Suprapubic skin (tissue), 4 donors: ENCODE data around the gene LZTS3. TPM values are rescaled to one million over a fixed set of nuclear protein-coding genes. Genes with fewer than 3 reads are reported as not detected.
"Not testable (repeated sequence)": the region's sequence is repeated elsewhere in the genome, so short reads cannot be mapped to it uniquely, and the experiment has no call there.

ENCODE experiments used
- DNase-seq, 2 donors: peaks; one replicate each; pipeline ENCODE4 v3.0.0-alpha.2; 2019; ENCODE audit warnings: low spot score in 2 of 2
- H3K27ac ChIP-seq: fragments of 200-600 bp; sonication (generic); one replicate; pipeline ENCODE4 v1.5.1; 2019
- H3K27me3 ChIP-seq: fragments of 200-600 bp; sonication (generic); one replicate; pipeline ENCODE4 v1.5.1; 2019
- H3K36me3 ChIP-seq: fragments of 200-600 bp; sonication (generic); one replicate; pipeline ENCODE4 v1.5.1; 2019
- H3K4me1 ChIP-seq: fragments of 200-600 bp; sonication (generic); one replicate; pipeline ENCODE4 v1.5.1; 2019
- H3K4me3 ChIP-seq: fragments of 200-600 bp; sonication (generic); one replicate; pipeline ENCODE4 v1.5.1; 2019; ENCODE audit warnings: mild to moderate bottlenecking
- H3K9me3 ChIP-seq: fragments of 200-600 bp; sonication (generic); one replicate; pipeline ENCODE4 v1.5.1; 2019
- CTCF ChIP-seq, 2 donors: fragments of 200-600 bp in 1 of 2; fragments of 450-650 bp in 1 of 2; sonication (generic) in 1 of 2; IDR thresholded peaks; one replicate each; pipeline ENCODE4 v1.5.1; 2016 to 2019; ENCODE audit warnings: antibody characterized with exemption in 2 of 2, mild to moderate bottlenecking in 1 of 2, moderate library complexity in 1 of 2
- EP300 ChIP-seq: sonication (generic); formaldehyde crosslinking; IDR thresholded peaks from one replicate; pipeline ENCODE4 v1.6.1; 2017; ENCODE audit warnings: antibody characterized with exemption
- POLR2A ChIP-seq, 2 donors: fragments of 450-650 bp; IDR thresholded peaks; one replicate each; pipeline ENCODE4 v1.6.1; 2017; ENCODE audit warnings: antibody characterized with exemption in 2 of 2, mild to moderate bottlenecking in 2 of 2, moderate library complexity in 2 of 2
- POLR2AphosphoS5 ChIP-seq, 3 donors: sonication (generic); formaldehyde crosslinking; IDR thresholded peaks; one replicate each; pipeline ENCODE4 v1.6.1; 2017; ENCODE audit warnings: antibody characterized with exemption in 3 of 3
- WGBS: methylation state at CpG from one replicate; pipeline ENCODE4 v1.1.5; 2018; 5-methylcytosine and 5-hydroxymethylcytosine counted together
- total RNA-seq, 4 donors: library from RNA; depleted of rRNA; stranded (reverse); fragments of >200 nt; gene quantifications; one replicate each; pipeline ENCODE4 v1.1.0, GENCODE V29; 2016

LZTS3 gene
- total RNA-seq, 4 donors from 2014 or later, result 4.8 to 9.3 (median 6.7) TPM

GRCh38 chr20:3129094-3129493, 44.3 kb downstream of the LZTS3 start:
- H3K27me3 ChIP-seq, result no peaks in the 10 kb centered on the region
- H3K36me3 ChIP-seq, result peaks cover 8% of the 10 kb centered on the region
- H3K27ac ChIP-seq, result no peak overlapping the region
- H3K9me3 ChIP-seq, result no peaks in the 10 kb centered on the region
- no peak overlapping the region for H3K4me3 ChIP-seq
- WGBS, result 64% methylated on average over 4 of the region's 4 CpGs
- TF ChIP-seq POLR2A (IDR thresholded peaks at IDR 0.05) (no peak), POLR2AphosphoS5 (IDR thresholded peaks at IDR 0.05) (no peak), CTCF (IDR thresholded peaks at IDR 0.05) (no peak), EP300 (no peak)
- H3K4me1 ChIP-seq, result no peaks in the 10 kb centered on the region
- DNase-seq, result no peak

- TF ChIP-seq POLR2AphosphoS5 (IDR thresholded peaks at IDR 0.05) (no peak), EP300 (no peak), CTCF (IDR thresholded peaks at IDR 0.05) (no peak), POLR2A (IDR thresholded peaks at IDR 0.05) (no peak)
- Histone ChIP-seq H3K4me3 (no peak overlapping the region), H3K27ac (no peak overlapping the region), H3K9me3 (no peaks in the 10 kb centered on the region), H3K36me3 (peaks cover 8% of the 10 kb centered on the region), H3K27me3 (no peaks in the 10 kb centered on the region), H3K4me1 (no peaks in the 10 kb centered on the region)
- DNase-seq, result no peak
- 71% methylated on average over 8 of the region's 8 CpGs for WGBS
Observed at GRCh38 chr20:3128275-3128984, 44.9 kb downstream of the LZTS3 start.

GRCh38 chr20:3126527-3126859, 46.9 kb downstream of the LZTS3 start:
- no peak overlapping the region for H3K27ac ChIP-seq
- H3K9me3 ChIP-seq, result no peaks in the 10 kb centered on the region
- no peak for TF ChIP-seq POLR2A (IDR thresholded peaks at IDR 0.05)
- no peak for TF ChIP-seq EP300
- TF ChIP-seq CTCF (IDR thresholded peaks at IDR 0.05), result no peak
- no peak for TF ChIP-seq POLR2AphosphoS5 (IDR thresholded peaks at IDR 0.05)
- H3K36me3 ChIP-seq, result peaks cover 21% of the 10 kb centered on the region
- no peak for DNase-seq
- WGBS, result 93% methylated on average over 1 of the region's 1 CpG
- H3K27me3 ChIP-seq, result no peaks in the 10 kb centered on the region
- no peak overlapping the region for H3K4me3 ChIP-seq
- no peaks in the 10 kb centered on the region for H3K4me1 ChIP-seq

DNA sequence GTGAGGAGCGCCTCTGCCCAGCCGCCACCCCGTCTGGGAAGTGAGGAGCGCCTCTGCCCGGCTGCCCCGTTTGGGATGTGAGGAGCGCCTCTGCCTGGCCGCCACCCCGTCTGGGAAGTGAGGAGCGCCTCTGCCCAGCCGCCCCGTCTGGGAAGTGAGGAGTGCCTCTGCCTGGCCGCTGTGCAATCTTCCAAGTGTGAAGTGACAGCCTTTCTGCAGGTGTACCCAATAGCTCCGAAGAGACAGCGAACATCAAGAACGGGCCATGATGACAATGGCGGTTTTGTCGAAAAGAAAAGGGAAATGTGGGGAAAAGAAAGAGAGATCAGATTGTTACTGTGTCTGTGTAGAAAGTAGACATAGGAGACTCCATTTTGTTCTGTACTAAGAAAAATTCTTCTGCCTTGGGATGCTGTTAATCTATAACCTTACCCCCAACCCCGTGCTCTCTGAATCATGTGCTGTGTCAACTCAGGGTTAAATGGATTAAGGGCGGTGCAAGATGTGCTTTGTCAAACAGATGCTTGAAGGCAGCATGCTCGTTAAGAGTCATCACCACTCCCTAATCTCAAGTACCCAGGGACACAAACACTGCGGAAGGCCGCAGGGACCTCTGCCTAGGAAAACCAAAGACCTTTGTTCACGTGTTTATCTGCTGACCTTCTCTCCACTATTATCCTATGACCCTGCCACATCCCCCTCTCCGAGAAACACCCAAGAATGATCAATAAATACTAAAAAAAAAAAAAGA, 47.4 kb downstream of the LZTS3 start:
- not testable (repeated sequence) for H3K27ac ChIP-seq, DNase-seq, H3K4me3 ChIP-seq, H3K9me3 ChIP-seq, H3K27me3 ChIP-seq, H3K4me1 ChIP-seq
- peaks cover 26% of the 10 kb centered on the region for H3K36me3 ChIP-seq
- 84% methylated on average over 18 of the region's 25 CpGs for WGBS

- not testable (repeated sequence) for H3K9me3 ChIP-seq, H3K27me3 ChIP-seq, H3K4me1 ChIP-seq, H3K4me3 ChIP-seq, H3K27ac ChIP-seq, DNase-seq
- H3K36me3 ChIP-seq, result peaks cover 36% of the 10 kb centered on the region
- WGBS, result 89% methylated on average over 13 of the region's 41 CpGs
Observed at GRCh38 chr20:3124773-3125560, 48.4 kb downstream of the LZTS3 start.

GRCh38 chr20:3124163-3124562, 49.2 kb downstream of the LZTS3 start:
- WGBS, result 94% methylated on average over 12 of the region's 18 CpGs
- H3K4me3 ChIP-seq, H3K27me3 ChIP-seq, H3K27ac ChIP-seq, H3K4me1 ChIP-seq, H3K9me3 ChIP-seq: not testable (repeated sequence)
- peaks cover 41% of the 10 kb centered on the region for H3K36me3 ChIP-seq
- DNase-seq, result peak in 1 of 2 donors; percentile 30
